Left renal cortex interstitium (tissue), 4 donors: ENCODE measurements around the gene WDFY3. TPM values are rescaled to one million over a fixed set of nuclear protein-coding genes. Genes with fewer than 3 reads are reported as not detected.

Experiments
- DNase-seq, 4 donors: peaks; one replicate each; pipeline ENCODE4 v3.0.0-alpha.2; 2013; ENCODE audit warnings: low read depth in 4 of 4, low spot score in 2 of 4, missing footprints in 1 of 4
- polyA plus RNA-seq, 4 donors: library from polyadenylated mRNA; unstranded; fragments of 120-200 nt; gene quantifications; one replicate each; pipeline ENCODE4 v1.2.1, GENCODE V29; 2013; ENCODE audit not compliant: insufficient read length in 4 of 4

WDFY3 gene
- polyA plus RNA-seq, 4 donors: 38.8 to 56.7 (median 50.1) TPM

DNA sequence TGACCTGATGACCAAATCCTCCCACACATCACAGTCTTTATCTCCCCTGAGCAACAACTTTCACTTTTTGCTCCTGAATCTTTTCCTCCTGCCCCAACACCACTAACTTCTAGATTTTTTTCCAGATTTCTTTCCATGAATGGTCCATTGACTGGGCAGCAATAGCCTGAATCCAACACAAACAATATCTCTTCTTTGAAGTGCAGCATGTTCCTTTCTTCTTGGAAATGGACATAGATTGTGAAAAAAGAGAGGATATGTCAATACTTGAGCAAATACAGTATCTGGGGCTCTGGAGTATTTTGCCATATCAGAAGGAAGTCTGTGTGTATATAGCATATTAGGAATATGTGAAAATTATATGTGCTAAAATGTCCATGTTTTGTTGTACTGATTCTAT, 328.4 kb downstream of the WDFY3 start:
- DNase-seq: no peak

DNA sequence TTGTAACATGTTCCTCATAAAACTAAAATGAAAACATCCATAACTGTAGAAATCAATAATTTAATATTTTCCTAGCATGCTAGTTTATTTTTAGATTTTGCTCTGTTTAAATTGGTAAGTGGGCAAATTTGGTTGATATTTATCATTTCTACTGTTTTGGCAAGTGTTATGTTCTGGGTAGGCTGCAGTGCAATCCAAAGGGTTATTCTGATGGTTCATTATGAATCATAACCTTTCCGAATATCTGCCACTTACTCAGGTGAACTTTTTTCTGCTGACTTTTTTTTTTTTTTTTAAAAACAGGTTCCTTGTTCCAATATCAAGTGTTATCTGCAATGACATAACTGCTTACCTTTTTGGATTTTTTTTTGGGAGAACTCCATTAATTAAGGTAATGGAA, 331.5 kb downstream of the WDFY3 start:
- DNase-seq: no peak

DNA sequence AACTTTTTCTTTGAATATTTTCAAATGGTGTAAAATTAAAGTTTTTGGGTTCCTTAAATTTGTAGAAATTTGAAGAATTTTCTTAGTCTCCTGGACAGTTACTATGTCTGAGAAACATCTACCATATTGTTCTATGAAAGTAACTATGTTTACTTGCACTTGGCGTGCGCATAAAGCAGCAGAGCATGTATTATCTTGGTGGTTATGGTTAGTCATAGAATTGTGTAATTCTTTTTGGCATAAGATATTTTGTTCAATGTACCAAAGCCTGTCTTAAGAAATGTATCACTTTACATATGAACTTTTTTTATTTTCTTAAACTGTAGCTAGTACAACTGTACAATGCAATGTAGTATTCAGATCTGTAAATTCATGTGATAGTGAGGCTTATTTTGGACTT, 334.4 kb downstream of the WDFY3 start:
- DNase-seq: no peak

DNA sequence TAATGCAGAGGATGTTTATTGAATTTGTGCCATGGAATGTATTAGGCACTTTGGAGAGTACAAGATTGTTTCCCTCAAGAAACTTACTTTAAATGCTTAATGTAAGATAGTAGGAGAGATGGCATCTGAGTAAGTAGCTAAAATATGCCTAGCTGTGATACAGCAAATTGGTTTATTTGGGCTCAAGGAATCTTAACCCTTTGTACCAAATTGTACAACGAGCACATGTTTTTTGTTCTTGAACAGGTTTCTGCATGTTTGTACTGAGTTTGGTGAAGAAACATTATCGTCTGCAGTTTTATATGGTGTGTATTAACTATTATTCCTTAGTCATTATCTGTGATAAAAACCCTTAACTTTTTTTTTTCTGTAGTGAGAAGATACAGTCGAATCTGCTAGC, 334.9 kb downstream of the WDFY3 start:
- no peak for DNase-seq

DNA sequence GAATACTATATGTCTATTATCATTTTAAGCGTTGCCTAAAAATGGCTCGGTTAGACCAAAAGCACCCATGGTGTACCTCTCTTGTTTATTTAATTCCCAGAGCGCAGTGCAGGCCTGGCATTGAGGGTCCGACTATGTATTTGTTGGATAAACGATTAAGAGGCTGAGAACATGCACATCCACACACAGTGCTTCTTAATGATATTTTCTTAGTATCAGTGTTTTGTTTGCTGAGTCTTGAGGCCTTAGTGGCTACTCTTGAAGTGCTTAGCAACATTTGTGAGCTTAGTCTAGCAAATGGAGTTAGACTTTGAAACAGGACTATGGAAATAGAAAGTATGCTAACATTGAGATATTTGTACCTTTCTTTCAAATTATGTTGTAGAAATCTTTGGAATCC, 339.8 kb downstream of the WDFY3 start:
- DNase-seq: no peak

DNA sequence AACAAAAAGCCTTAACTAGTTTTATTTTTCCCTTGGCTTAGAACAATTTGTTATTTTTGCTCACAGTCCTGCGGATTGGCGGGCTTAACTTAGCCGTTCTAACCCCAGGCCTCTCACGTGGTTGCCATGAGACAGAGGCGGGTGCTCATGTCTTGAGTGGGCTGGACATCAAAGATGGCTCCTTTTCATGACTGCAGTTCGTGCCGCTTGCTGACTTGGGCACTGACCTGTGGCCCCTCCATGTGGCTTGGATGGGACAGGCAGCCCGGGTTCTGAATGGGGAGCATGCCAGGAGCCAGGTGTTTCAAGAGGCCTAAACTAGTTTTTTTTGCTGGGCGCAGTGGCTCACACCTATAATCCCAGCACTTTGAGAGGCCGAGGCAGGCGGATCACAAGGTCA, 342.8 kb downstream of the WDFY3 start:
- no peak for DNase-seq

DNA sequence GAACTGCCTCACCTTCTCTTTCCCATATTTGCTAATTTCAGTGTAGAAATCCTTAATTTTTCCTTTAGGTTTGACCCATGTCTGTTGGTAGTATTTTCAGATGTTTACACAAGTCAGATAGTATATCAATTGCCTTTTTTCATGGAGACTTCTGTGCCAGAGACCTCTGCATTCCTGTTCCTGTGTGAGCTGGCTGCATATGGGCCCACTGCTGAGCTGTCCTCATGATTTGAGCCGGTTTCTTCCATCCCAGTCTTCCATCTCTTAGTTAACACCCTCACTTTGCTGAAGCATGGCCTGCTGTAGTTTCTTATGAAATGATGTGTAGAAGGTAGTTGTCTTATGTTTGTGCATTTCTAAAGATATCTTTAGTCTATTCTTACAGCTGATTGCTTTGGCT, 343.5 kb downstream of the WDFY3 start:
- no peak for DNase-seq
